ENCODE data around the gene RGR. TPM values are rescaled to one million over a fixed set of nuclear protein-coding genes. Genes with fewer than 3 reads are reported as not detected.

The RGR gene
- total RNA-seq, 2 experiments from 2014 or later: not detected

GRCh38 chr10:84224411-84225028, 20.3 kb upstream of the RGR start:
- H3K4me3 Mint-ChIP-seq: no peak overlapping the region
- CTCF ChIA-PET: no interaction called here
- H3K4me1 Mint-ChIP-seq (ENCODE audit: low read depth): no peaks in the 10 kb centered on the region
- peaks cover 18% of the 10 kb centered on the region for H3K27me3 Mint-ChIP-seq (ENCODE audit: low read depth)
- H3K27ac Mint-ChIP-seq: no peak overlapping the region
- peaks cover 2% of the 10 kb centered on the region for H3K9me3 Mint-ChIP-seq
- no peak for DNase-seq
- H3K36me3 Mint-ChIP-seq (ENCODE audit: low read depth): no peaks in the 10 kb centered on the region
- intact Hi-C loops (cut with micrococcal nuclease): no loop called here

GRCh38 chr10:84225427-84226173, 19.3 kb upstream of the RGR start, which contains the start of gene LRIT2:
LRIT2 (minus strand) TSS chr10:84225544; CDS start chr10:84225520, 24 bp downstream.
- CTCF ChIA-PET: interaction anchor here (1.4 kb wide), 1 partner anchor 10 kb away, joined by 4 read pairs; no protein-coding TSS in a partner anchor
- no peaks in the 10 kb centered on the region for H3K9me3 Mint-ChIP-seq

GRCh38 chr10:84226616-84227015, 18.2 kb upstream of the RGR start:
- DNase-seq: no peak
- H3K9me3 Mint-ChIP-seq: no peaks in the 10 kb centered on the region
- H3K27me3 Mint-ChIP-seq (ENCODE audit: low read depth): peaks cover 16% of the 10 kb centered on the region
- H3K4me1 Mint-ChIP-seq (ENCODE audit: low read depth): no peaks in the 10 kb centered on the region
- H3K27ac Mint-ChIP-seq: no peak overlapping the region
- intact Hi-C loops (cut with micrococcal nuclease): no loop called here
- H3K36me3 Mint-ChIP-seq (ENCODE audit: low read depth): no peaks in the 10 kb centered on the region
- CTCF ChIA-PET: interaction anchor here (0.6 to 1.4 kb wide), 2 partner anchors 11 to 292 kb away, joined by 3 to 4 read pairs; no protein-coding TSS in a partner anchor
- H3K4me3 Mint-ChIP-seq: no peak overlapping the region

More at GRCh38 chr10:84225427-84226173, 19.3 kb upstream of the RGR start, which contains the start of gene LRIT2:
- DNase-seq: no peak
- no peaks in the 10 kb centered on the region for H3K4me1 Mint-ChIP-seq (ENCODE audit: low read depth)
- no peaks in the 10 kb centered on the region for H3K36me3 Mint-ChIP-seq (ENCODE audit: low read depth)
- H3K27ac Mint-ChIP-seq: no peak within 1 kb of the TSS
- H3K4me3 Mint-ChIP-seq: no peak within 1 kb of the TSS
- intact Hi-C loops (cut with micrococcal nuclease): no loop called here
- peaks cover 17% of the 10 kb centered on the region for H3K27me3 Mint-ChIP-seq (ENCODE audit: low read depth)

- no peak for DNase-seq
- Mint-ChIP-seq H3K27me3 (ENCODE audit: low read depth) (peaks cover 13% of the 10 kb centered on the region), H3K9me3 (no peaks in the 10 kb centered on the region), H3K4me1 (ENCODE audit: low read depth) (no peaks in the 10 kb centered on the region), H3K36me3 (ENCODE audit: low read depth) (no peaks in the 10 kb centered on the region), H3K4me3 (no peak overlapping the region), H3K27ac (no peak overlapping the region)
- CTCF ChIA-PET: interaction anchor here (0.9 kb wide), 1 partner anchor 9 kb away, joined by 5 read pairs; no protein-coding TSS in a partner anchor
- intact Hi-C loops (cut with micrococcal nuclease): no loop called here
Measured at GRCh38 chr10:84227810-84228209, 17.0 kb upstream of the RGR start.

GRCh38 chr10:84230359-84230758, 14.5 kb upstream of the RGR start:
- Mint-ChIP-seq H3K4me3 (no peak overlapping the region), H3K27ac (no peak overlapping the region), H3K4me1 (ENCODE audit: low read depth) (no peaks in the 10 kb centered on the region), H3K27me3 (ENCODE audit: low read depth) (peaks cover 16% of the 10 kb centered on the region), H3K9me3 (no peaks in the 10 kb centered on the region), H3K36me3 (ENCODE audit: low read depth) (no peaks in the 10 kb centered on the region)
- CTCF ChIA-PET: no interaction called here
- intact Hi-C loops (cut with micrococcal nuclease): no loop called here
- no peak for DNase-seq

- H3K36me3 Mint-ChIP-seq (ENCODE audit: low read depth): no peaks in the 10 kb centered on the region
- DNase-seq: no peak
- H3K27ac Mint-ChIP-seq: no peak overlapping the region
- H3K4me3 Mint-ChIP-seq: no peak overlapping the region
- no peaks in the 10 kb centered on the region for H3K4me1 Mint-ChIP-seq (ENCODE audit: low read depth)
- intact Hi-C loops (cut with micrococcal nuclease): no loop called here
- H3K9me3 Mint-ChIP-seq: no peaks in the 10 kb centered on the region
- CTCF ChIA-PET: interaction anchor here (1.2 kb wide), 1 partner anchor 34 kb away, joined by 5 read pairs; no protein-coding TSS in a partner anchor
- H3K27me3 Mint-ChIP-seq (ENCODE audit: low read depth): peaks cover 17% of the 10 kb centered on the region
Measured at GRCh38 chr10:84232376-84232775, 12.5 kb upstream of the RGR start.

GRCh38 chr10:84233940-84234339, 10.9 kb upstream of the RGR start:
- H3K4me3 Mint-ChIP-seq: no peak overlapping the region
- DNase-seq: no peak
- no peaks in the 10 kb centered on the region for H3K4me1 Mint-ChIP-seq (ENCODE audit: low read depth)
- H3K36me3 Mint-ChIP-seq (ENCODE audit: low read depth): no peaks in the 10 kb centered on the region
- CTCF ChIA-PET: interaction anchor here (0.5 to 1.0 kb wide), 3 partner anchors 16 to 159 kb away, joined by 3 read pairs; no protein-coding TSS in a partner anchor
- H3K9me3 Mint-ChIP-seq: no peaks in the 10 kb centered on the region
- H3K27ac Mint-ChIP-seq: no peak overlapping the region
- intact Hi-C loops (cut with micrococcal nuclease): no loop called here
- peaks cover 14% of the 10 kb centered on the region for H3K27me3 Mint-ChIP-seq (ENCODE audit: low read depth)

GRCh38 chr10:84234479-84234878, 10.4 kb upstream of the RGR start:
- no peak for DNase-seq
- intact Hi-C loops (cut with micrococcal nuclease): no loop called here
- H3K4me3 Mint-ChIP-seq: no peak overlapping the region
- peaks cover 9% of the 10 kb centered on the region for H3K27me3 Mint-ChIP-seq (ENCODE audit: low read depth)
- CTCF ChIA-PET: no interaction called here
- no peaks in the 10 kb centered on the region for H3K36me3 Mint-ChIP-seq (ENCODE audit: low read depth)
- H3K27ac Mint-ChIP-seq: no peak overlapping the region
- H3K9me3 Mint-ChIP-seq: no peaks in the 10 kb centered on the region
- no peaks in the 10 kb centered on the region for H3K4me1 Mint-ChIP-seq (ENCODE audit: low read depth)

GRCh38 chr10:84235096-84235495, 9.8 kb upstream of the RGR start:
- intact Hi-C loops (cut with micrococcal nuclease): no loop called here
- no peaks in the 10 kb centered on the region for H3K36me3 Mint-ChIP-seq (ENCODE audit: low read depth)
- H3K4me3 Mint-ChIP-seq: no peak overlapping the region
- H3K9me3 Mint-ChIP-seq: no peaks in the 10 kb centered on the region
- no peak overlapping the region for H3K27ac Mint-ChIP-seq
- peaks cover 9% of the 10 kb centered on the region for H3K27me3 Mint-ChIP-seq (ENCODE audit: low read depth)
- CTCF ChIA-PET: no interaction called here
- no peak for DNase-seq
- no peaks in the 10 kb centered on the region for H3K4me1 Mint-ChIP-seq (ENCODE audit: low read depth)

GRCh38 chr10:84236807-84237198, 8.1 kb upstream of the RGR start:
- Mint-ChIP-seq H3K36me3 (ENCODE audit: low read depth) (no peaks in the 10 kb centered on the region), H3K27ac (no peak overlapping the region), H3K4me3 (no peak overlapping the region), H3K9me3 (no peaks in the 10 kb centered on the region), H3K4me1 (ENCODE audit: low read depth) (no peaks in the 10 kb centered on the region), H3K27me3 (ENCODE audit: low read depth) (peaks cover 9% of the 10 kb centered on the region)
- CTCF ChIA-PET: interaction anchor here (0.7 to 1.4 kb wide), 3 partner anchors 9 to 20 kb away, joined by 3 to 5 read pairs (median 3); no protein-coding TSS in a partner anchor
- intact Hi-C loops (cut with micrococcal nuclease): no loop called here
- DNase-seq: no peak

- CTCF ChIA-PET: interaction anchor here (1.1 to 1.4 kb wide), 3 partner anchors 9 to 302 kb away, joined by 3 to 5 read pairs (median 3); no protein-coding TSS in a partner anchor
- intact Hi-C loops (cut with micrococcal nuclease): no loop called here
- H3K4me1 Mint-ChIP-seq (ENCODE audit: low read depth): no peaks in the 10 kb centered on the region
- H3K27ac Mint-ChIP-seq: no peak overlapping the region
- peak; percentile 12 for DNase-seq
- peaks cover 9% of the 10 kb centered on the region for H3K27me3 Mint-ChIP-seq (ENCODE audit: low read depth)
- no peak overlapping the region for H3K4me3 Mint-ChIP-seq
- no peaks in the 10 kb centered on the region for H3K9me3 Mint-ChIP-seq
- H3K36me3 Mint-ChIP-seq (ENCODE audit: low read depth): no peaks in the 10 kb centered on the region
Measured at GRCh38 chr10:84237199-84238051, 7.4 kb upstream of the RGR start.

GRCh38 chr10:84238909-84239308, 5.9 kb upstream of the RGR start:
- Mint-ChIP-seq H3K9me3 (no peaks in the 10 kb centered on the region), H3K4me1 (ENCODE audit: low read depth) (no peaks in the 10 kb centered on the region), H3K27ac (no peak overlapping the region), H3K4me3 (no peak overlapping the region), H3K27me3 (ENCODE audit: low read depth) (peaks cover 9% of the 10 kb centered on the region), H3K36me3 (ENCODE audit: low read depth) (no peaks in the 10 kb centered on the region)
- intact Hi-C loops (cut with micrococcal nuclease): no loop called here
- DNase-seq: no peak
- CTCF ChIA-PET: interaction anchor here (0.7 to 1.2 kb wide), 2 partner anchors 18 to 91 kb away, joined by 4 to 7 read pairs; no protein-coding TSS in a partner anchor

Data from activated naive CD4-positive, alpha-beta T cell treated with anti-CD3 and anti-CD28 coated beads for 36 hours (primary cell).